ENCODE data around the gene OR52B6. TPM values are rescaled to one million over a fixed set of nuclear protein-coding genes. Genes with fewer than 3 reads are reported as not detected.

The OR52B6 gene
- total RNA-seq, 1 donor from 2014 or later: not detected

GRCh38 chr11:5591613-5592012 lies 10.9 kb downstream of the OR52B6 start:
- Mint-ChIP-seq H3K27me3 (ENCODE audit: insufficient read depth, low read depth) (peaks cover 3% of the 10 kb centered on the region), H3K9me3 (peaks cover 2% of the 10 kb centered on the region), H3K36me3 (peaks cover 3% of the 10 kb centered on the region), H3K4me3 (no peak overlapping the region), H3K27ac (no peak overlapping the region), H3K4me1 (peaks cover 6% of the 10 kb centered on the region)
- Histone ChIP-seq H3K4me2 (no peak overlapping the region), H3K27ac (no peak overlapping the region), H4K20me1 (ENCODE audit: low read depth) (no peaks in the 10 kb centered on the region), H3K9ac (no peak overlapping the region), H3K79me2 (ENCODE audit: low read depth) (no peaks in the 10 kb centered on the region), H3K9me3 (ENCODE audit: low read depth) (no peaks in the 10 kb centered on the region), H3K27me3 (no peaks in the 10 kb centered on the region), H3K36me3 (no peaks in the 10 kb centered on the region), H2AFZ (replicated peaks) (no peak overlapping the region), H3K4me3 (no peak overlapping the region), H3F3A (ENCODE audit: low read depth) (no peaks in the 10 kb centered on the region), H3K4me1 (no peaks in the 10 kb centered on the region)
- TF ChIP-seq EZH2 (IDR thresholded peaks at IDR 0.05) (no peak), CTCF (IDR thresholded peaks at IDR 0.05) (no peak), EZH2phosphoT487 (IDR thresholded peaks at IDR 0.05) (no peak)
- DNase-seq (ENCODE audit: low spot score): no peak

DNA sequence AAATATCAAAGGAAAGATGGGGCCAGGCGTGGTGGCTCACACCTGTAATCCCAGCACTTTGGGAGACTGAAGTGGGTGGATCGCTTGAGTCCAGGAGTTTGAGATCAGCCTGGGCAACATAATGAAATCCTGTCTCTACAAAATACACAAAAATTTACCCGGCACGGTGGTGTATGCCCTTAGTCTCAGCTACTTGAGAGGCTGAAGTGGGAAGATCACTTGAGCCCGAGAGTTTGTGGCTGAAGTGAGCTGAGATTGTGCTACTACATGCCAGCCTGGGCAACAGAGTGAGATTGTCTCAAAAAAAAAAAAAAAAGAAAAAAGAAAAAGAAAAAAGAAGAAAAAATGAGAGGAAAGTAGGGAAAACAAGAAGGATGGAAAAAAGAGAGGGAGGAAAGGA lies 11.9 kb downstream of the OR52B6 start:
- Histone ChIP-seq H3F3A (ENCODE audit: low read depth) (no peaks in the 10 kb centered on the region), H3K9ac (no peak overlapping the region), H3K4me3 (no peak overlapping the region), H2AFZ (replicated peaks) (no peak overlapping the region), H3K27ac (no peak overlapping the region), H3K9me3 (ENCODE audit: low read depth) (no peaks in the 10 kb centered on the region), H3K79me2 (ENCODE audit: low read depth) (no peaks in the 10 kb centered on the region), H3K4me1 (peaks cover 6% of the 10 kb centered on the region), H3K4me2 (no peak overlapping the region), H3K36me3 (no peaks in the 10 kb centered on the region), H4K20me1 (ENCODE audit: low read depth) (no peaks in the 10 kb centered on the region), H3K27me3 (no peaks in the 10 kb centered on the region)
- H3K4me1 Mint-ChIP-seq: peaks cover 14% of the 10 kb centered on the region
- no peak overlapping the region for H3K27ac Mint-ChIP-seq
- H3K9me3 Mint-ChIP-seq: peaks cover 2% of the 10 kb centered on the region
- peaks cover 5% of the 10 kb centered on the region for H3K27me3 Mint-ChIP-seq (ENCODE audit: insufficient read depth, low read depth)
- no peak for DNase-seq (ENCODE audit: low spot score)
- H3K36me3 Mint-ChIP-seq: peaks cover 3% of the 10 kb centered on the region
- TF ChIP-seq EZH2 (IDR thresholded peaks at IDR 0.05): no peak
- no peak for TF ChIP-seq CTCF (IDR thresholded peaks at IDR 0.05)
- TF ChIP-seq EZH2phosphoT487 (IDR thresholded peaks at IDR 0.05): no peak
- H3K4me3 Mint-ChIP-seq: no peak overlapping the region

DNA sequence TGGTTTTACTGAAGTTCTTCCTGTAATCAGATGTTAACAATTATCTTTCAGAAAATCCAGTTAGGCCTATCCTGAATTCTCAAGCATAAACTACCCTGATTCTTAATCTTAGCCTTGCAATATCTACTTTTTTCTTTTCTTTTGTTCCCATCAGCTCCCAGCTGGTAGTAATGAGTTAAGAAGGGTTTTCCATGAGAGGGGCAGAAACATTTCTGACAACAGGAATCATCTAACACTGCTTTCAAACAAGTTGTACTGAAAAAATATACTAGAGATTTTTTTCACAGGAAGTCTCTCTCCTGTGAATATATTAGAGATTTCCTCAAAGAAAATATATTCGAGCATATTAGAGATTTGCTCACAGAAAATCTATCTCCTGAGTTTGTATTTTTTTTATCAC lies 12.5 kb downstream of the OR52B6 start:
- H3K27me3 ChIP-seq: no peaks in the 10 kb centered on the region
- no peaks in the 10 kb centered on the region for H4K20me1 ChIP-seq (ENCODE audit: low read depth)
- no peak overlapping the region for H3K27ac ChIP-seq
- TF ChIP-seq EZH2phosphoT487 (IDR thresholded peaks at IDR 0.05) (no peak), CTCF (IDR thresholded peaks at IDR 0.05) (no peak), EZH2 (IDR thresholded peaks at IDR 0.05) (no peak)
- H3K4me3 ChIP-seq: no peak overlapping the region
- peaks cover 3% of the 10 kb centered on the region for H3K36me3 Mint-ChIP-seq
- H3K9ac ChIP-seq: no peak overlapping the region
- H3K4me2 ChIP-seq: no peak overlapping the region
- H3K36me3 ChIP-seq: no peaks in the 10 kb centered on the region
- no peak for DNase-seq (ENCODE audit: low spot score)
- H3F3A ChIP-seq (ENCODE audit: low read depth): no peaks in the 10 kb centered on the region
- H3K4me3 Mint-ChIP-seq: no peak overlapping the region
- H2AFZ ChIP-seq (replicated peaks): no peak overlapping the region
- H3K9me3 ChIP-seq (ENCODE audit: low read depth): no peaks in the 10 kb centered on the region
- peaks cover 14% of the 10 kb centered on the region for H3K4me1 Mint-ChIP-seq
- peaks cover 9% of the 10 kb centered on the region for H3K4me1 ChIP-seq
- peaks cover 2% of the 10 kb centered on the region for H3K9me3 Mint-ChIP-seq
- no peak overlapping the region for H3K27ac Mint-ChIP-seq
- H3K27me3 Mint-ChIP-seq (ENCODE audit: insufficient read depth, low read depth): peaks cover 5% of the 10 kb centered on the region
- no peaks in the 10 kb centered on the region for H3K79me2 ChIP-seq (ENCODE audit: low read depth)

Measured in neural progenitor cell (in vitro differentiated cells).